ENCODE data around the gene DMWD.
"Not testable (repeated sequence)": the region's sequence is repeated elsewhere in the genome, so short reads cannot be mapped to it uniquely, and the experiment has no call there.

Gene DMWD

GRCh38 chr19:45816236-45817009, 23.8 kb upstream of the DMWD start:
- no peak for DNase-seq (ENCODE audit: low spot score)

- no peak for DNase-seq (ENCODE audit: low spot score)
Observed at GRCh38 chr19:45815481-45816216, 23.0 kb upstream of the DMWD start.

- no peak for DNase-seq (ENCODE audit: low spot score)
Observed at GRCh38 chr19:45814851-45815480, 22.3 kb upstream of the DMWD start, which contains the start of gene RSPH6A. RSPH6A (minus strand) TSS chr19:45815308; CDS start chr19:45815176, 132 bp downstream.

GRCh38 chr19:45814166-45814780, 21.6 kb upstream of the DMWD start:
- DNase-seq (ENCODE audit: low spot score) = no peak

- no peak for DNase-seq (ENCODE audit: low spot score)
Observed at GRCh38 chr19:45812297-45812696, 19.7 kb upstream of the DMWD start.

GRCh38 chr19:45809643-45810159, 17.1 kb upstream of the DMWD start:
- DNase-seq (ENCODE audit: low spot score) = no peak

- no peak for DNase-seq (ENCODE audit: low spot score)
Observed at GRCh38 chr19:45805719-45806118, 13.1 kb upstream of the DMWD start.

GRCh38 chr19:45804959-45805230, 12.2 kb upstream of the DMWD start:
- DNase-seq (ENCODE audit: low spot score) = no peak

- no peak for DNase-seq (ENCODE audit: low spot score)
Observed at GRCh38 chr19:45804140-45804958, 11.7 kb upstream of the DMWD start.

GRCh38 chr19:45801603-45802175, 9.0 kb upstream of the DMWD start:
- DNase-seq (ENCODE audit: low spot score) = no peak

GRCh38 chr19:45800070-45800553, 7.5 kb upstream of the DMWD start:
- no peak for DNase-seq (ENCODE audit: low spot score)

GRCh38 chr19:45799541-45799940, 6.9 kb upstream of the DMWD start:
- DNase-seq (ENCODE audit: low spot score) = not testable (repeated sequence)

GRCh38 chr19:45798995-45799517, 6.4 kb upstream of the DMWD start:
- peak; percentile 64 for DNase-seq (ENCODE audit: low spot score)

GRCh38 chr19:45794627-45795026, 2.0 kb upstream of the DMWD start:
- no peak for DNase-seq (ENCODE audit: low spot score)

GRCh38 chr19:45793876-45794275, 1.2 kb upstream of the DMWD start:
- no peak for DNase-seq (ENCODE audit: low spot score)

- no peak for DNase-seq (ENCODE audit: low spot score)
Observed at GRCh38 chr19:45793178-45793564, 526 bp upstream of the DMWD start.

GRCh38 chr19:45791744-45792469, 738 bp downstream of the DMWD start:
- no peak for DNase-seq (ENCODE audit: low spot score)

- DNase-seq (ENCODE audit: low spot score) = peak; percentile 32
Observed at GRCh38 chr19:45790942-45791341, 1.7 kb downstream of the DMWD start.

GRCh38 chr19:45789035-45789786, 3.4 kb downstream of the DMWD start:
- no peak for DNase-seq (ENCODE audit: low spot score)
